GM12878 (cell line): ENCODE results near the gene ADAMTSL3. TPM values are rescaled to one million over a fixed set of nuclear protein-coding genes. Genes with fewer than 3 reads are reported as not detected.

Experiments
- MTA3 ChIP-seq: IDR thresholded peaks from 2 replicates; pipeline ENCODE4 v1.6.1; 2012; ENCODE audit warnings: low read length, inconsistent platforms, borderline replicate concordance
- MYC ChIP-seq: IDR thresholded peaks from 2 replicates; pipeline ENCODE4 v1.6.1; 2011; ENCODE audit warnings: mild to moderate bottlenecking, low read length, moderate library complexity, inconsistent platforms; ENCODE audit not compliant: insufficient read depth, insufficient replicate concordance, insufficient read length, severe bottlenecking
- polyA plus RNA-seq, 11 experiments: library from polyadenylated mRNA; depleted of rRNA in 4 of 11; unstranded in 6 of 11; stranded (reverse) in 5 of 11; fragments of >200 nt; fragmentation: Nextera tagmentation in 4 of 11; fragmentation: Illumina TruSeq in 1 of 11; extraction: Ambion mirVana in 4 of 11; extraction: Trizol in 1 of 11; gene quantifications; 1 replicate in 1 of 11; 2 replicates in 10 of 11; pipeline versions ENCODE4 v1.2.1 to v1.2.3, GENCODE V29; 2011 to 2016; ENCODE audit warnings: inconsistent platforms in 2 of 11, missing spikeins in 2 of 11, low read depth in 1 of 11
- total RNA-seq, 4 experiments: library from RNA; depleted of rRNA in 3 of 4; stranded (reverse); fragments of >200 nt in 3 of 4; fragmentation: Illumina TruSeq in 1 of 4; extraction: Trizol in 1 of 4; gene quantifications; 2 replicates each; pipeline versions ENCODE4 v1.2.1 to v1.2.3, GENCODE V29; 2013 to 2021
- TF ChIP-seq, protein P1 (sequence below): IDR thresholded peaks from 2 replicates; pipeline ENCODE4 v1.6.1; 2011; ENCODE audit warnings: low read depth, mild to moderate bottlenecking, low read length, moderate library complexity, borderline replicate concordance; ENCODE audit errors: extremely low read depth
- TF ChIP-seq, protein P2 (sequence below), 3 experiments: IDR thresholded peaks in 2 of 3; conservative IDR thresholded peaks in 1 of 3; 2 replicates each; pipeline ENCODE4 v1.5.1; 2011; ENCODE audit warnings: low read depth in 3 of 3, low read length in 3 of 3, mild to moderate bottlenecking in 3 of 3, control low read depth in 2 of 3, moderate library complexity in 2 of 3, inconsistent platforms in 1 of 3, mixed read lengths in 1 of 3; ENCODE audit not compliant: control insufficient read depth in 2 of 3, insufficient read depth in 1 of 3; ENCODE audit errors: extremely low read depth in 1 of 3
- TF ChIP-seq, protein P3 (sequence below): fragments of 450-650 bp; formaldehyde crosslinking; IDR thresholded peaks from 2 replicates; pipeline ENCODE4 v1.5.0; 2022; ENCODE audit warnings: mild to moderate bottlenecking, missing genetic modification characterization

ADAMTSL3 gene
- total and polyA plus RNA-seq, 10 of the 15 experiments (the other 5 are each of a cell fraction or from before 2014, with no cell fraction given): 0.01 to 0.28 (median 0.13) TPM

DNA sequence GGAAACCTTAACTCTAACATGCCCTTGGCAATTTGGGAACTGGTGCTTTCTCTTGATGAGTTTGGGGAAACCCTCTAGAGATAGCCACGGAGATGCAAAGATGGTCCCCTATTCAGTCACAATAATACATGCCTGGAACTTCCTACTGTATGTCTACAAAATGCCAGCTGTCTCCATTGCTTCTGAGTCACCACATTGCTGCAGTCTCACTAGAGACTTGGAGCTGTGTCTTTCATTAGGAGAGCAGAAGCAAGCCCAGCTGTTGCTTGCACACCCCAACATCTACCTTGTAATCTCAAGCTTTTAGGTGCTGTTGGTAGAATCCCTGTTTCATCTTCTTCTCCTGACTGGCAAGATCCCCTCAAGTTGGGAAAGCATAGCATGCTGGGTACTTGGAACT lies 261.0 kb downstream of the ADAMTSL3 start (continued):
- TF ChIP-seq, protein P1, sequence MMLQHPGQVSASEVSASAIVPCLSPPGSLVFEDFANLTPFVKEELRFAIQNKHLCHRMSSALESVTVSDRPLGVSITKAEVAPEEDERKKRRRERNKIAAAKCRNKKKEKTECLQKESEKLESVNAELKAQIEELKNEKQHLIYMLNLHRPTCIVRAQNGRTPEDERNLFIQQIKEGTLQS: no peak
- no peak for TF ChIP-seq MYC
- TF ChIP-seq, protein P2, sequence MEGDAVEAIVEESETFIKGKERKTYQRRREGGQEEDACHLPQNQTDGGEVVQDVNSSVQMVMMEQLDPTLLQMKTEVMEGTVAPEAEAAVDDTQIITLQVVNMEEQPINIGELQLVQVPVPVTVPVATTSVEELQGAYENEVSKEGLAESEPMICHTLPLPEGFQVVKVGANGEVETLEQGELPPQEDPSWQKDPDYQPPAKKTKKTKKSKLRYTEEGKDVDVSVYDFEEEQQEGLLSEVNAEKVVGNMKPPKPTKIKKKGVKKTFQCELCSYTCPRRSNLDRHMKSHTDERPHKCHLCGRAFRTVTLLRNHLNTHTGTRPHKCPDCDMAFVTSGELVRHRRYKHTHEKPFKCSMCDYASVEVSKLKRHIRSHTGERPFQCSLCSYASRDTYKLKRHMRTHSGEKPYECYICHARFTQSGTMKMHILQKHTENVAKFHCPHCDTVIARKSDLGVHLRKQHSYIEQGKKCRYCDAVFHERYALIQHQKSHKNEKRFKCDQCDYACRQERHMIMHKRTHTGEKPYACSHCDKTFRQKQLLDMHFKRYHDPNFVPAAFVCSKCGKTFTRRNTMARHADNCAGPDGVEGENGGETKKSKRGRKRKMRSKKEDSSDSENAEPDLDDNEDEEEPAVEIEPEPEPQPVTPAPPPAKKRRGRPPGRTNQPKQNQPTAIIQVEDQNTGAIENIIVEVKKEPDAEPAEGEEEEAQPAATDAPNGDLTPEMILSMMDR (IDR thresholded peaks at IDR 0.05 in 2 of 3, conservative IDR thresholded peaks at IDR 0.05 in 1 of 3; ENCODE audit: control insufficient read depth in 2 of 3, extremely low read depth in 1 of 3, insufficient read depth in 1 of 3, low read depth in 3 of 3, low read length in 3 of 3): no peak
- TF ChIP-seq, protein P3, sequence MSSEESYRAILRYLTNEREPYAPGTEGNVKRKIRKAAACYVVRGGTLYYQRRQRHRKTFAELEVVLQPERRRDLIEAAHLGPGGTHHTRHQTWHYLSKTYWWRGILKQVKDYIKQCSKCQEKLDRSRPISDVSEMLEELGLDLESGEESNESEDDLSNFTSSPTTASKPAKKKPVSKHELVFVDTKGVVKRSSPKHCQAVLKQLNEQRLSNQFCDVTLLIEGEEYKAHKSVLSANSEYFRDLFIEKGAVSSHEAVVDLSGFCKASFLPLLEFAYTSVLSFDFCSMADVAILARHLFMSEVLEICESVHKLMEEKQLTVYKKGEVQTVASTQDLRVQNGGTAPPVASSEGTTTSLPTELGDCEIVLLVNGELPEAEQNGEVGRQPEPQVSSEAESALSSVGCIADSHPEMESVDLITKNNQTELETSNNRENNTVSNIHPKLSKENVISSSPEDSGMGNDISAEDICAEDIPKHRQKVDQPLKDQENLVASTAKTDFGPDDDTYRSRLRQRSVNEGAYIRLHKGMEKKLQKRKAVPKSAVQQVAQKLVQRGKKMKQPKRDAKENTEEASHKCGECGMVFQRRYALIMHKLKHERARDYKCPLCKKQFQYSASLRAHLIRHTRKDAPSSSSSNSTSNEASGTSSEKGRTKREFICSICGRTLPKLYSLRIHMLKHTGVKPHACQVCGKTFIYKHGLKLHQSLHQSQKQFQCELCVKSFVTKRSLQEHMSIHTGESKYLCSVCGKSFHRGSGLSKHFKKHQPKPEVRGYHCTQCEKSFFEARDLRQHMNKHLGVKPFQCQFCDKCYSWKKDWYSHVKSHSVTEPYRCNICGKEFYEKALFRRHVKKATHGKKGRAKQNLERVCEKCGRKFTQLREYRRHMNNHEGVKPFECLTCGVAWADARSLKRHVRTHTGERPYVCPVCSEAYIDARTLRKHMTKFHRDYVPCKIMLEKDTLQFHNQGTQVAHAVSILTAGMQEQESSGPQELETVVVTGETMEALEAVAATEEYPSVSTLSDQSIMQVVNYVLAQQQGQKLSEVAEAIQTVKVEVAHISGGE (CRISPR knock-in tag): no peak
- TF ChIP-seq MTA3: no peak
